Right lobe of liver (tissue), 6 donors: Measurements from ENCODE around the gene ZDHHC14. TPM values are rescaled to one million over a fixed set of nuclear protein-coding genes. Genes with fewer than 3 reads are reported as not detected.
"Not testable (repeated sequence)": the region's sequence is repeated elsewhere in the genome, so short reads cannot be mapped to it uniquely, and the experiment has no call there.

Experiments used
- ATAC-seq, 4 donors: fragments of 200-7000 bp; cut with Tn5 transposase; one replicate each; pipeline ENCODE4 v1.9.1; 2020; ENCODE audit warnings: mild to moderate bottlenecking in 4 of 4, moderate library complexity in 4 of 4
- DNase-seq, 3 donors: peaks; one replicate each; pipeline ENCODE4 v3.0.0-alpha.2; 2020
- H3K27ac ChIP-seq, 3 donors: fragments of 200-600 bp; one replicate each; pipeline ENCODE4 v1.8.0; 2022
- H3K27me3 ChIP-seq, 2 donors: fragments of 200-600 bp; one replicate each; pipeline ENCODE4 v1.8.0; 2022
- H3K36me3 ChIP-seq, 4 donors: fragments of 200-600 bp; sonication (generic) in 1 of 4; one replicate each; pipeline versions ENCODE4 v1.5.1 to v1.8.0; 2017 to 2022; ENCODE audit warnings: control low read depth in 1 of 4
- H3K4me1 ChIP-seq, 4 donors: fragments of 200-600 bp; sonication (generic) in 1 of 4; one replicate each; pipeline versions ENCODE4 v1.5.1 to v1.8.0; 2017 to 2022; ENCODE audit warnings: control low read depth in 1 of 4
- H3K4me3 ChIP-seq, 3 donors: fragments of 200-600 bp; one replicate each; pipeline ENCODE4 v1.8.0; 2022
- H3K9me3 ChIP-seq, 4 donors: fragments of 200-600 bp; sonication (generic) in 1 of 4; one replicate each; pipeline versions ENCODE4 v1.5.1 to v1.8.0; 2017 to 2022; ENCODE audit warnings: control low read depth in 1 of 4
- POLR2A ChIP-seq: fragments of 450-650 bp; IDR thresholded peaks from one replicate; pipeline ENCODE4 v1.6.1; 2017; ENCODE audit warnings: antibody characterized with exemption, mild to moderate bottlenecking
- WGBS: methylation state at CpG from one replicate; pipeline ENCODE4 v1.1.6; 2018; ENCODE audit warnings: low coverage, low lambda C conversion rate; ENCODE audit not compliant: insufficient coverage; ENCODE audit errors: missing lambda C conversion rate; 5-methylcytosine and 5-hydroxymethylcytosine counted together
- intact Hi-C, 2 donors: fragments of 100-400 bp; cut with DNase I; formaldehyde crosslinking; loops; one replicate each; pipeline versions ENCODE4 v1.11.2 to v1.14.1; 2022
- total RNA-seq, 6 experiments: library from RNA; depleted of rRNA in 2 of 6; stranded (reverse); fragments of >200 nt in 2 of 6; fragmentation: NEBNext Ultra II Directional in 3 of 6; extraction: Animal tissue kit (Norgen Biotek cat#: 25700) in 3 of 6; gene quantifications; one replicate each; pipeline versions ENCODE4 v1.1.0 to v1.2.4, GENCODE V29; 2016 to 2023
- TF ChIP-seq, protein P1 (sequence below), 4 donors: fragments of 200-600 bp in 3 of 4; fragments of 450-650 bp in 1 of 4; IDR thresholded peaks; one replicate each; pipeline versions ENCODE4 v1.5.1 to v1.8.0; 2016 to 2022; ENCODE audit warnings: antibody characterized with exemption in 4 of 4, mild to moderate bottlenecking in 2 of 4
- donor health status: DM: no; HTN: yes; CAD: no.
- donor health status: DM: no; HTN: no; CAD: no.
- donor health status: DM: no; HTN: no; CAD: no.
- donor health status: DM: no; HTN: yes; CAD: no.
- donor health status: DM: no; HTN: yes; CAD: no.

ZDHHC14 gene
- total RNA-seq, 6 experiments from 2014 or later, result 7.3 to 13.0 (median 10.3) TPM

DNA sequence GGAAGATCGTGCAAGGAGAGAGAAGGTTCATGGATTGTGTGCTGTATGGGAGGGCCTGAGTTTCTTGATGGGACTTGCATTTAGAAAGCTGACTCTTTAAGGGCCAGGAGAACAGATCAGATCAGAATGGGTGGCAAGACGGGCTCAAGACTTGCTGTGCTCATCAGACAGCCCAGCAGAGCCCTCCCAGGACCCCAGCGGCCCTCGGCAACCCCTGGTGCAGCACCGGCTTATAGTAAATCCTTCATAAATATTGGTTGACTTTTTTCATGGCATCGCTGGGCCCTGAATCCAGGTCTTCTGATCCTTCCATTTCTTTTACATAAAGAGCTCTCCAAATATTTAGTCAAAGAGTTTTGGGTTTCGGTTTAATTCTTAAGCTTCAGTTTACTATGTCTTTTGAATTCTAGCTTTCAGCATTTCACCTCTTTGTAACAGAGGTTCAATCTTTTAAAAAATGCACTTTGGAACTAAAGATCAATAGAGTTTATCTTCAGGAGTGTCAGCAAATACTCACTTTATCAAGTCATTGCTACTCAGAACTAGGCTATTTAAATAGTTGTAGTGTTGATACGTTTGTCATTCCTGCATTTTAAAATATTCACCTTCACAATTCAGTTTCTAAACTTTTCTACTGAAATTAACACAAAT is 205.6 kb downstream of the ZDHHC14 start:
- no peaks in the 10 kb centered on the region for H3K9me3 ChIP-seq
- peak overlapping the region in 2 of 3 donors; percentile 59 to 69 for H3K27ac ChIP-seq
- no peak overlapping the region for H3K4me3 ChIP-seq
- ATAC-seq, result peak; percentile 67 to 89 (median 84)
- no peak for DNase-seq
- WGBS, result 51% methylated on average over 5 of the region's 8 CpGs
- H3K36me3 ChIP-seq, result no peaks in the 10 kb centered on the region
- TF ChIP-seq, protein P1, sequence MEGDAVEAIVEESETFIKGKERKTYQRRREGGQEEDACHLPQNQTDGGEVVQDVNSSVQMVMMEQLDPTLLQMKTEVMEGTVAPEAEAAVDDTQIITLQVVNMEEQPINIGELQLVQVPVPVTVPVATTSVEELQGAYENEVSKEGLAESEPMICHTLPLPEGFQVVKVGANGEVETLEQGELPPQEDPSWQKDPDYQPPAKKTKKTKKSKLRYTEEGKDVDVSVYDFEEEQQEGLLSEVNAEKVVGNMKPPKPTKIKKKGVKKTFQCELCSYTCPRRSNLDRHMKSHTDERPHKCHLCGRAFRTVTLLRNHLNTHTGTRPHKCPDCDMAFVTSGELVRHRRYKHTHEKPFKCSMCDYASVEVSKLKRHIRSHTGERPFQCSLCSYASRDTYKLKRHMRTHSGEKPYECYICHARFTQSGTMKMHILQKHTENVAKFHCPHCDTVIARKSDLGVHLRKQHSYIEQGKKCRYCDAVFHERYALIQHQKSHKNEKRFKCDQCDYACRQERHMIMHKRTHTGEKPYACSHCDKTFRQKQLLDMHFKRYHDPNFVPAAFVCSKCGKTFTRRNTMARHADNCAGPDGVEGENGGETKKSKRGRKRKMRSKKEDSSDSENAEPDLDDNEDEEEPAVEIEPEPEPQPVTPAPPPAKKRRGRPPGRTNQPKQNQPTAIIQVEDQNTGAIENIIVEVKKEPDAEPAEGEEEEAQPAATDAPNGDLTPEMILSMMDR (IDR thresholded peaks at IDR 0.05), result no peak
- TF ChIP-seq POLR2A, result no peak
- intact Hi-C loops, result no loop called here
- no peaks in the 10 kb centered on the region for H3K27me3 ChIP-seq
- H3K4me1 ChIP-seq, result peaks cover 0 to 22% (median 11%) of the 10 kb centered on the region in 4 donors

DNA sequence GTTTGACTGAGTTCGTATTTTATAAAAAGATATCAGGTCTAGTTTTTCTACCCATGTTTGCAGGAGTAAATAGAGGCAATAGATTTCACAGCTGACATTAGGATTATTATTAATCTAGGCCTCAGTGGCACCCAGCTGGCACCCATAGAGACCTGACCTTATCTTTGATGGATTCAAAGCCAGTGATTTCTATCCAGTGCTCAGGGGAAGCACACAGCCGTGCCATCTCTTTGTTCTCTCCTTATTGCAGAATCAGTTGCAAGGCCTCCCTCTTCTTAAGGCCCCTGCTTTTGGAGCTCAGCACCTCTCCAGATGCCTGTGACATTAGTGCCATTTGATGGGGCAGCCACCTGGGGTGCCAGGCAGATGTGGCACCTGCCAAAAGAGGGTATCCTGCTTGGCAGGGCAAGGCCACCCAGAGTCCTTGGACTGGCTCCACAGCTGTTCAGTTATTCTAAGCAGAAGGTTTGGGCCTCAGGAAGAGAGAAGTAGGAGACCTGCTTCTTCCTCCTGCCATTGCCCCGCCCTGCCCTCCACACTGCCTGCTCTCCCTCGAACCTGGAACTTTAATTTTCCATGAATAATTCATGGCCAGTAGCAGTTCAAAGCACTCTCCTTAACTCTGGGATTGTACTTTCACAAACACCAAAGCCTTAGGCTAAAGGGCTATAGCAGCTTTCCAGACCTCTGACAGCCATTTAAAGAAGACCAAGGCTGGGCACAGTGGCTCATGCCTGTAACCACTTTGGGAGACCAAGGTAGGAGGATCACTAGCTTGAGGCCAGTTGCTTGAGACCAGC is 206.3 kb downstream of the ZDHHC14 start:
- intact Hi-C loops, result no loop called here
- H3K4me1 ChIP-seq, result peaks cover 0 to 22% (median 11%) of the 10 kb centered on the region in 4 donors
- H3K36me3 ChIP-seq, result no peaks in the 10 kb centered on the region
- TF ChIP-seq POLR2A, result no peak
- TF ChIP-seq, protein P1 (IDR thresholded peaks at IDR 0.05), result no peak
- no peak overlapping the region for H3K4me3 ChIP-seq
- DNase-seq, result no peak
- WGBS, result 59% methylated on average over 4 of the region's 4 CpGs
- no peaks in the 10 kb centered on the region for H3K27me3 ChIP-seq
- no peaks in the 10 kb centered on the region for H3K9me3 ChIP-seq
- ATAC-seq, result peak; percentile 44 to 56 (median 51)
- H3K27ac ChIP-seq, result peak overlapping the region in 2 of 3 donors; percentile 59 to 69

DNA sequence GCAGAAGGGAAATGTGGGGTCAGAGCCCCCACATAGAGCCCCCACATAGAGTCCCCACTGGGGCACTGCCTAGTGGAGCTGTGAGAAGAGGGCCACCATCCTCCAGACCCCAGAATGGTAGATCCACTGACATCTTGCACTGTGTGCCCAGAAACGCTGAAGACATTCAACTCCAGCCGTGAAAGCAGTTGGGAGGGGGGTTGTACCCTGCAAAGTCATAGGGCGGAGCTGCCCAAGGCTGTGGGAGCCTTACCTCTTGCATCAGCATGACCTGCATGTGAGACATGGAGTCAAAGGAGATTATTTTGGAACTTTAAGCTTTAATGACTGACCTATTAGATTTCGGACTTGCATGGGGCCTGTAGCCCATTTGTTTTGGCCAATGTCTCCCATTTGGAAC is 209.7 kb downstream of the ZDHHC14 start:
- not testable (repeated sequence) for H3K4me3 ChIP-seq, H3K36me3 ChIP-seq, H3K27me3 ChIP-seq, H3K27ac ChIP-seq, ATAC-seq, DNase-seq, H3K9me3 ChIP-seq
- intact Hi-C loops, result loop anchor here in 1 of 2 donors (10.0 kb wide), 1 partner anchor 46 kb away; no protein-coding TSS in a partner anchor
- 78% methylated on average over 1 of the region's 4 CpGs for WGBS
- H3K4me1 ChIP-seq, result peaks cover 0 to 22% (median 11%) of the 10 kb centered on the region in 4 donors

DNA sequence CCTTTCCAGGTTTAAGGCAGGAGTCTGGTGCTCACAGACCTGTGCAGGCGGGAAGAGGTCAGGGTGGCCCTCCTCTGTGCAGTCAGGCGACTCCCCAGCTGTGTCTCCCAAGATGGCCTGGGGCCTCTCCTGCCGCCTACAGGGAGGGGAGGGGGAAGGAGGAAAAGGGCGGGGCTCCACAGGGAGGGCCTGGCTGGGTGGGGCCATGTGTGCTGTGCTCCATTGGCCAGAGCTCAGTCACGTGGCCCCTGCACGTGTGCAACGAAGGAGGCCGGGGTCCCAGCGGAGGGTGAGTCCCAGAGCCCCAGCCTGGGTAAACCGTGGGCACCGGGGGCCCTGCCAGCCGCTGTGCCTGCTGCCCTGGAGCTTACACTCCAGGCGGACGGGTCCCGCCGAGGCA is 211.6 kb downstream of the ZDHHC14 start:
- Histone ChIP-seq H3K4me1 (peaks cover 0 to 6% (median 4%) of the 10 kb centered on the region in 4 donors), H3K27me3 (no peaks in the 10 kb centered on the region), H3K4me3 (no peak overlapping the region), H3K36me3 (no peaks in the 10 kb centered on the region), H3K9me3 (no peaks in the 10 kb centered on the region), H3K27ac (no peak overlapping the region)
- no peak for DNase-seq
- 100% methylated on average over 1 of the region's 16 CpGs for whole genome bisulfite sequencing
- TF ChIP-seq, protein P1 (IDR thresholded peaks at IDR 0.05), result no peak
- ATAC-seq, result no peak
- intact Hi-C loops, result loop anchor here in 1 of 2 donors (10.0 kb wide), 1 partner anchor 48 kb away; no protein-coding TSS in a partner anchor

DNA sequence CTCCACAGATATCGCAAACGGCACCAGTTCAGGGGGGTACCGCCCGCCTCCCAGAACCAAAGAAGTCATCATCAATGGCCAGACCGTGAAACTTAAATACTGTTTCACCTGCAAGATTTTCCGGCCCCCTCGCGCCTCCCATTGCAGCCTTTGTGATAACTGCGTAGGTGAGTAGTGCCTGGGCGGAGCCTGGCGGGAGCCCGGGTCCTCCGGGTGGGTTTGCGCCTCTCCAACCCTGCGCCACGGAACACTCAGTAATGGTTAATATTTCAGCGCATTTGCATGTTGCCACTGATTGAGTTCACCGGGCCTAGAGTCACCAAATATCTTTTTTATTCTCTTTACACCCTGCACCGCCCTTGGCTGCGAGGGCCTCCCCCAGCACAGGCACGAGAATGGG is 212.0 kb downstream of the ZDHHC14 start:
- TF ChIP-seq, protein P1 (IDR thresholded peaks at IDR 0.05), result no peak
- TF ChIP-seq POLR2A, result no peak
- Histone ChIP-seq H3K4me1 (peaks cover 0 to 4% (median under 1%) of the 10 kb centered on the region in 4 donors), H3K27ac (no peak overlapping the region), H3K27me3 (no peaks in the 10 kb centered on the region), H3K36me3 (no peaks in the 10 kb centered on the region), H3K4me3 (no peak overlapping the region), H3K9me3 (no peaks in the 10 kb centered on the region)
- intact Hi-C loops, result loop anchor here in 1 of 2 donors (10.0 kb wide), 1 partner anchor 48 kb away; no protein-coding TSS in a partner anchor
- DNase-seq, result no peak
- WGBS, result 97% methylated on average over 17 of the region's 21 CpGs
- no peak for ATAC-seq
